AG04450 (cell line): ENCODE data around the gene CYFIP2. TPM values are rescaled to one million over a fixed set of nuclear protein-coding genes. Genes with fewer than 3 reads are reported as not detected.
A peak's percentile ranks its signal among the peaks of the same experiment; 100 is the strongest.

ENCODE experiments used
- CTCF ChIA-PET: fragments of 300-600, 350-600 bp; formaldehyde crosslinking; extraction: SDS; loops from one replicate; lab custom pipeline; 2022; ENCODE audit warnings: antibody characterized with exemption, inconsistent platforms; lab: Charles Lee
- POLR2A ChIA-PET: fragments of 350-600 bp; formaldehyde crosslinking; extraction: SDS; loops from one replicate; lab custom pipeline; 2021; ENCODE audit warnings: antibody characterized with exemption, inconsistent platforms; lab: Yijun Ruan, JAX
- DNase-seq: peaks from one replicate; pipeline ENCODE4 v3.0.0-alpha.2; 2011; ENCODE audit warnings: low read depth, low spot score
- H3K27ac ChIP-seq: one replicate; pipeline ENCODE4 v1.5.1; 2012; ENCODE audit warnings: low read depth, low read length, control low read depth
- H3K27me3 ChIP-seq: one replicate; pipeline ENCODE4 v1.6.0; 2012; ENCODE audit warnings: low read length; ENCODE audit not compliant: control insufficient read depth, insufficient read depth
- H3K4me3 ChIP-seq: 2 replicates; pipeline ENCODE4 v1.5.1; 2011; ENCODE audit warnings: mild to moderate bottlenecking, low read depth, low read length, control low read depth
- H3K9me3 ChIP-seq: 2 replicates; pipeline ENCODE4 v1.5.1; 2012; ENCODE audit warnings: low read length; ENCODE audit not compliant: control insufficient read depth, insufficient read depth
- polyA plus RNA-seq: library from polyadenylated mRNA; depleted of rRNA; stranded (reverse); fragments of >200 nt; gene quantifications from 2 replicates; pipeline ENCODE4 v1.2.3, GENCODE V29; 2011
- TF ChIP-seq, protein P1 (sequence below): IDR thresholded peaks from 2 replicates; pipeline ENCODE4 v1.5.1; 2011; ENCODE audit warnings: low read depth, low read length, control low read depth, inconsistent platforms

Gene CYFIP2
- polyA plus RNA-seq, 1 experiment = 3.2 TPM

DNA sequence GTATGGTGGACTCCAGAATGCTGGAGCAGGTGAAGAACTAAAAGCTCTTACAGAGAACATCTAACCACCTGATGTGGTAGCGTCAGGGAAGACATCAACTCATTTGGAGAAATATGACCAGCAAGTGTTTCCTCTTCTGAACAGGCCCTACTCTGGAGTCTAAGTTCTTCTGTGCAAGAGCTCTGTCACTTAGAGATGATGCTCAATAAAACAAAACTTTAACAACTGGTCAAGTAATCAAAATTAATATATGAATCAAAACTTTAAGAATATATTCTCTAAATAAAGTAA lies 85.8 kb downstream of the CYFIP2 start:
- POLR2A ChIA-PET = no interaction called here

GRCh38 chr5:157352756-157353340 lies 86.9 kb downstream of the CYFIP2 start:
- H3K27ac ChIP-seq = no peak overlapping the region
- no peak overlapping the region for H3K4me3 ChIP-seq
- H3K9me3 ChIP-seq = no peaks in the 10 kb centered on the region
- no peak for DNase-seq
- TF ChIP-seq, protein P1, sequence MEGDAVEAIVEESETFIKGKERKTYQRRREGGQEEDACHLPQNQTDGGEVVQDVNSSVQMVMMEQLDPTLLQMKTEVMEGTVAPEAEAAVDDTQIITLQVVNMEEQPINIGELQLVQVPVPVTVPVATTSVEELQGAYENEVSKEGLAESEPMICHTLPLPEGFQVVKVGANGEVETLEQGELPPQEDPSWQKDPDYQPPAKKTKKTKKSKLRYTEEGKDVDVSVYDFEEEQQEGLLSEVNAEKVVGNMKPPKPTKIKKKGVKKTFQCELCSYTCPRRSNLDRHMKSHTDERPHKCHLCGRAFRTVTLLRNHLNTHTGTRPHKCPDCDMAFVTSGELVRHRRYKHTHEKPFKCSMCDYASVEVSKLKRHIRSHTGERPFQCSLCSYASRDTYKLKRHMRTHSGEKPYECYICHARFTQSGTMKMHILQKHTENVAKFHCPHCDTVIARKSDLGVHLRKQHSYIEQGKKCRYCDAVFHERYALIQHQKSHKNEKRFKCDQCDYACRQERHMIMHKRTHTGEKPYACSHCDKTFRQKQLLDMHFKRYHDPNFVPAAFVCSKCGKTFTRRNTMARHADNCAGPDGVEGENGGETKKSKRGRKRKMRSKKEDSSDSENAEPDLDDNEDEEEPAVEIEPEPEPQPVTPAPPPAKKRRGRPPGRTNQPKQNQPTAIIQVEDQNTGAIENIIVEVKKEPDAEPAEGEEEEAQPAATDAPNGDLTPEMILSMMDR = no peak
- CTCF ChIA-PET = interaction anchor here (0.6 to 4.3 kb wide), 6 partner anchors 10 to 390 kb away, joined by 4 to 16 read pairs (median 8); partner anchors contain the start of gene LSM11
- POLR2A ChIA-PET = no interaction called here
- no peaks in the 10 kb centered on the region for H3K27me3 ChIP-seq

More for the DNA sequence above, 85.8 kb downstream of the CYFIP2 start:
- no peak for DNase-seq
- Histone ChIP-seq H3K27ac (no peak overlapping the region), H3K9me3 (no peaks in the 10 kb centered on the region), H3K4me3 (no peak overlapping the region), H3K27me3 (no peaks in the 10 kb centered on the region)
- CTCF ChIA-PET = interaction anchor here (1.0 to 2.2 kb wide), 4 partner anchors 9 to 391 kb away, joined by 4 to 10 read pairs (median 6); partner anchors contain the start of gene LSM11
- TF ChIP-seq, protein P1 = no peak

- TF ChIP-seq, protein P1 = peak; percentile 41
- no peak for DNase-seq
- no peaks in the 10 kb centered on the region for H3K9me3 ChIP-seq
- ChIA-PET CTCF (interaction anchor here (0.6 to 4.3 kb wide), 9 partner anchors 9 to 389 kb away, joined by 3 to 20 read pairs (median 6); partner anchors contain the start of gene LSM11), POLR2A (no interaction called here)
- no peaks in the 10 kb centered on the region for H3K27me3 ChIP-seq
- no peak overlapping the region for H3K27ac ChIP-seq
- no peak overlapping the region for H3K4me3 ChIP-seq
These were observed 88.9 kb downstream of the CYFIP2 start for GRCh38 chr5:157354800-157355199.

DNA sequence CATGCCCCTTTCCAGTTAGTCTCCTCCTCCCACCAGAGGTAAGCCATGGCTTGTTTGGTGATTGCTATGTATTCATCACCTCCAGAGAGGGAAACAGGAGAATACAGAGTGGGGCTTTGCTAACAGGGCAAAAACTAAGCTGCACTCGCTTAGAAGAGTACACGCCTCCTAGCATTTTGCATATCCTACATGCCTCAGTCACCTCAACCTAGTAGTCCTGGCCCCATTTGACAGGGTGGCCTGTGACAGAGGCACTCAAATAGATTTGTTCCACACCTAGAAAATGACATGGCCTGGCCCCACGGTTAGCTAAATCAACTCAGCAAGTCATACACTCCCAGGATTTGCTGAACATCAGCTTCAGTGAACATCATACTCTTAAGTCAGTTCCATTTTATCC lies 90.7 kb downstream of the CYFIP2 start:
- H3K9me3 ChIP-seq = no peaks in the 10 kb centered on the region
- H3K4me3 ChIP-seq = no peak overlapping the region
- DNase-seq = no peak
- H3K27ac ChIP-seq = no peak overlapping the region
- H3K27me3 ChIP-seq = no peaks in the 10 kb centered on the region
- CTCF ChIA-PET = interaction anchor here (0.8 to 4.3 kb wide), 3 partner anchors 14 to 387 kb away, joined by 3 to 20 read pairs (median 16); partner anchors contain the start of gene LSM11
- POLR2A ChIA-PET = interaction anchor here (0.6 kb wide), 1 partner anchor 9 kb away, joined by 3 read pairs; no protein-coding TSS in a partner anchor
- TF ChIP-seq, protein P1 = no peak

GRCh38 chr5:157357823-157358222 lies 91.9 kb downstream of the CYFIP2 start:
- CTCF ChIA-PET = no interaction called here
- Histone ChIP-seq H3K4me3 (no peak overlapping the region), H3K27me3 (no peaks in the 10 kb centered on the region), H3K27ac (no peak overlapping the region), H3K9me3 (no peaks in the 10 kb centered on the region)
- no peak for DNase-seq
- TF ChIP-seq, protein P1 = no peak
- POLR2A ChIA-PET = no interaction called here
